ENCODE results near the gene ELANE. TPM values are rescaled to one million over a fixed set of nuclear protein-coding genes. Genes with fewer than 3 reads are reported as not detected.

Gene ELANE
- total and polyA plus RNA-seq, 9 of the 15 experiments (the other 6 are each of a cell fraction or from before 2014, with no cell fraction given) = not detected

DNA sequence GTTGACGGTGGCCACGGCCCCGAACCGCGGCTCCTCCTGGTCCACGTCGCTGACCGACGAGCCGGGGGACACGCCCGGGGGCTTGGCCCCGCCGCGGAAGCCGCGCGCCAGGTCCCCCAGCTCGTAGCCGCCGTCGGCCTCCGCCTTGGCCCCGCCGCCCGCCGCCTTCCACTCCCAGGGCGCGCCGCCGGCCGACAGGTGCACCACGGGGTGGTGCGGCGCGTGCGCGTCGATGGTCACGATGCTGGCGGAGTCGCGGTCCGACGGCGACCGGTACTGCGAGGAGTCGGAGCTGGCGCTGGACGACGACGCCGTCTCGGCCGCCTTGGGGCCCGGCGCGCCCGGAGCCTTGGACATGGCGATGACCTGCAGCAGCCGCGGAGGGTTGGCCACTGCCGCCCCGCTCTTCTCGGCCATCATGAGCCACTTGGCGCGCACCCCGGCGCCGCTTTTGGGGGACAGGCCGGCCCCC, 39.3 kb upstream of the ELANE start (continued):
- TF ChIP-seq CCNT2 (IDR thresholded peaks at IDR 0.05; ENCODE audit: borderline replicate concordance, extremely low read depth, insufficient read length, low read depth, low read length) (peak; percentile 79), NFXL1 (CRISPR knock-in tag; IDR thresholded peaks at IDR 0.05) (no peak), HLTF (IDR thresholded peaks at IDR 0.05) (no peak), LEF1 (IDR thresholded peaks at IDR 0.05) (no peak)
- TF ChIP-seq, protein P1, sequence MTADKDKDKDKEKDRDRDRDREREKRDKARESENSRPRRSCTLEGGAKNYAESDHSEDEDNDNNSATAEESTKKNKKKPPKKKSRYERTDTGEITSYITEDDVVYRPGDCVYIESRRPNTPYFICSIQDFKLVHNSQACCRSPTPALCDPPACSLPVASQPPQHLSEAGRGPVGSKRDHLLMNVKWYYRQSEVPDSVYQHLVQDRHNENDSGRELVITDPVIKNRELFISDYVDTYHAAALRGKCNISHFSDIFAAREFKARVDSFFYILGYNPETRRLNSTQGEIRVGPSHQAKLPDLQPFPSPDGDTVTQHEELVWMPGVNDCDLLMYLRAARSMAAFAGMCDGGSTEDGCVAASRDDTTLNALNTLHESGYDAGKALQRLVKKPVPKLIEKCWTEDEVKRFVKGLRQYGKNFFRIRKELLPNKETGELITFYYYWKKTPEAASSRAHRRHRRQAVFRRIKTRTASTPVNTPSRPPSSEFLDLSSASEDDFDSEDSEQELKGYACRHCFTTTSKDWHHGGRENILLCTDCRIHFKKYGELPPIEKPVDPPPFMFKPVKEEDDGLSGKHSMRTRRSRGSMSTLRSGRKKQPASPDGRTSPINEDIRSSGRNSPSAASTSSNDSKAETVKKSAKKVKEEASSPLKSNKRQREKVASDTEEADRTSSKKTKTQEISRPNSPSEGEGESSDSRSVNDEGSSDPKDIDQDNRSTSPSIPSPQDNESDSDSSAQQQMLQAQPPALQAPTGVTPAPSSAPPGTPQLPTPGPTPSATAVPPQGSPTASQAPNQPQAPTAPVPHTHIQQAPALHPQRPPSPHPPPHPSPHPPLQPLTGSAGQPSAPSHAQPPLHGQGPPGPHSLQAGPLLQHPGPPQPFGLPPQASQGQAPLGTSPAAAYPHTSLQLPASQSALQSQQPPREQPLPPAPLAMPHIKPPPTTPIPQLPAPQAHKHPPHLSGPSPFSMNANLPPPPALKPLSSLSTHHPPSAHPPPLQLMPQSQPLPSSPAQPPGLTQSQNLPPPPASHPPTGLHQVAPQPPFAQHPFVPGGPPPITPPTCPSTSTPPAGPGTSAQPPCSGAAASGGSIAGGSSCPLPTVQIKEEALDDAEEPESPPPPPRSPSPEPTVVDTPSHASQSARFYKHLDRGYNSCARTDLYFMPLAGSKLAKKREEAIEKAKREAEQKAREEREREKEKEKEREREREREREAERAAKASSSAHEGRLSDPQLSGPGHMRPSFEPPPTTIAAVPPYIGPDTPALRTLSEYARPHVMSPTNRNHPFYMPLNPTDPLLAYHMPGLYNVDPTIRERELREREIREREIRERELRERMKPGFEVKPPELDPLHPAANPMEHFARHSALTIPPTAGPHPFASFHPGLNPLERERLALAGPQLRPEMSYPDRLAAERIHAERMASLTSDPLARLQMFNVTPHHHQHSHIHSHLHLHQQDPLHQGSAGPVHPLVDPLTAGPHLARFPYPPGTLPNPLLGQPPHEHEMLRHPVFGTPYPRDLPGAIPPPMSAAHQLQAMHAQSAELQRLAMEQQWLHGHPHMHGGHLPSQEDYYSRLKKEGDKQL (CRISPR knock-in tag; IDR thresholded peaks at IDR 0.05; ENCODE audit: borderline replicate concordance) = no peak
- TF ChIP-seq, protein P2, sequence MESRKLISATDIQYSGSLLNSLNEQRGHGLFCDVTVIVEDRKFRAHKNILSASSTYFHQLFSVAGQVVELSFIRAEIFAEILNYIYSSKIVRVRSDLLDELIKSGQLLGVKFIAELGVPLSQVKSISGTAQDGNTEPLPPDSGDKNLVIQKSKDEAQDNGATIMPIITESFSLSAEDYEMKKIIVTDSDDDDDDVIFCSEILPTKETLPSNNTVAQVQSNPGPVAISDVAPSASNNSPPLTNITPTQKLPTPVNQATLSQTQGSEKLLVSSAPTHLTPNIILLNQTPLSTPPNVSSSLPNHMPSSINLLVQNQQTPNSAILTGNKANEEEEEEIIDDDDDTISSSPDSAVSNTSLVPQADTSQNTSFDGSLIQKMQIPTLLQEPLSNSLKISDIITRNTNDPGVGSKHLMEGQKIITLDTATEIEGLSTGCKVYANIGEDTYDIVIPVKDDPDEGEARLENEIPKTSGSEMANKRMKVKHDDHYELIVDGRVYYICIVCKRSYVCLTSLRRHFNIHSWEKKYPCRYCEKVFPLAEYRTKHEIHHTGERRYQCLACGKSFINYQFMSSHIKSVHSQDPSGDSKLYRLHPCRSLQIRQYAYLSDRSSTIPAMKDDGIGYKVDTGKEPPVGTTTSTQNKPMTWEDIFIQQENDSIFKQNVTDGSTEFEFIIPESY (CRISPR knock-in tag; IDR thresholded peaks at IDR 0.05) = peak; percentile 88
- TF ChIP-seq, protein P3, sequence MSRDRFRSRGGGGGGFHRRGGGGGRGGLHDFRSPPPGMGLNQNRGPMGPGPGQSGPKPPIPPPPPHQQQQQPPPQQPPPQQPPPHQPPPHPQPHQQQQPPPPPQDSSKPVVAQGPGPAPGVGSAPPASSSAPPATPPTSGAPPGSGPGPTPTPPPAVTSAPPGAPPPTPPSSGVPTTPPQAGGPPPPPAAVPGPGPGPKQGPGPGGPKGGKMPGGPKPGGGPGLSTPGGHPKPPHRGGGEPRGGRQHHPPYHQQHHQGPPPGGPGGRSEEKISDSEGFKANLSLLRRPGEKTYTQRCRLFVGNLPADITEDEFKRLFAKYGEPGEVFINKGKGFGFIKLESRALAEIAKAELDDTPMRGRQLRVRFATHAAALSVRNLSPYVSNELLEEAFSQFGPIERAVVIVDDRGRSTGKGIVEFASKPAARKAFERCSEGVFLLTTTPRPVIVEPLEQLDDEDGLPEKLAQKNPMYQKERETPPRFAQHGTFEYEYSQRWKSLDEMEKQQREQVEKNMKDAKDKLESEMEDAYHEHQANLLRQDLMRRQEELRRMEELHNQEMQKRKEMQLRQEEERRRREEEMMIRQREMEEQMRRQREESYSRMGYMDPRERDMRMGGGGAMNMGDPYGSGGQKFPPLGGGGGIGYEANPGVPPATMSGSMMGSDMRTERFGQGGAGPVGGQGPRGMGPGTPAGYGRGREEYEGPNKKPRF (IDR thresholded peaks at IDR 0.05; ENCODE audit: low read depth, low read length) = peak; percentile 69; the same call in 1 of the 2 replicates
